GM18867 (cell line): ENCODE measurements around the gene P2RY14.

Experiments
- ATAC-seq: cut with Tn5 transposase; IDR thresholded peaks from one replicate; pipeline ENCODE4 v1.9.1; 2021; ENCODE audit warnings: mild to moderate bottlenecking, moderate library complexity; ENCODE audit not compliant: unreplicated experiment

Gene P2RY14

GRCh38 chr3:151278230-151278629, at the start of gene P2RY14:
TSS of gene P2RY14 (minus strand) at chr3:151278542. CDS start at chr3:151214316, 64,226 bp downstream.
- no peak for ATAC-seq

- no peak for ATAC-seq
Observed at GRCh38 chr3:151327571-151328198, 49.3 kb upstream of the P2RY14 start.

GRCh38 chr3:151322511-151322910, 44.2 kb upstream of the P2RY14 start:
- no peak for ATAC-seq

GRCh38 chr3:151321526-151321925, 43.2 kb upstream of the P2RY14 start:
- ATAC-seq, result no peak

GRCh38 chr3:151320131-151320530, 41.8 kb upstream of the P2RY14 start:
- no peak for ATAC-seq

GRCh38 chr3:151319628-151320027, 41.3 kb upstream of the P2RY14 start:
- no peak for ATAC-seq

- ATAC-seq, result no peak
Observed at GRCh38 chr3:151318991-151319390, 40.6 kb upstream of the P2RY14 start.

GRCh38 chr3:151318313-151318712, 40.0 kb upstream of the P2RY14 start:
- no peak for ATAC-seq

GRCh38 chr3:151316267-151316991, 38.1 kb upstream of the P2RY14 start, which contains the start of gene GPR87:
TSS of gene GPR87 (minus strand) at chr3:151316820. CDS start at chr3:151300100, 16,720 bp downstream.
- no peak for ATAC-seq

- no peak for ATAC-seq
Observed at GRCh38 chr3:151315846-151316245, 37.5 kb upstream of the P2RY14 start.

GRCh38 chr3:151315136-151315535, 36.8 kb upstream of the P2RY14 start:
- no peak for ATAC-seq

- no peak for ATAC-seq
Observed at GRCh38 chr3:151314593-151314992, 36.3 kb upstream of the P2RY14 start.

- no peak for ATAC-seq
Observed at GRCh38 chr3:151314137-151314536, 35.8 kb upstream of the P2RY14 start.

- ATAC-seq, result no peak
Observed at GRCh38 chr3:151312972-151313371, 34.6 kb upstream of the P2RY14 start.

- no peak for ATAC-seq
Observed at GRCh38 chr3:151309566-151309965, 31.2 kb upstream of the P2RY14 start.

GRCh38 chr3:151307583-151308488, 29.5 kb upstream of the P2RY14 start:
- ATAC-seq, result no peak

- no peak for ATAC-seq
Observed at GRCh38 chr3:151307131-151307530, 28.8 kb upstream of the P2RY14 start.

GRCh38 chr3:151306168-151306810, 27.9 kb upstream of the P2RY14 start:
- ATAC-seq, result no peak

GRCh38 chr3:151305775-151306151, 27.4 kb upstream of the P2RY14 start:
- ATAC-seq, result no peak

- no peak for ATAC-seq
Observed at GRCh38 chr3:151305060-151305774, 26.9 kb upstream of the P2RY14 start.
